AG04450 (cell line): ENCODE data around the gene TRIM14. TPM values are rescaled to one million over a fixed set of nuclear protein-coding genes. Genes with fewer than 3 reads are reported as not detected.

Experiments
- CTCF ChIA-PET: fragments of 300-600, 350-600 bp; formaldehyde crosslinking; extraction: SDS; loops from one replicate; lab custom pipeline; 2022; ENCODE audit warnings: antibody characterized with exemption, inconsistent platforms; lab: Charles Lee
- POLR2A ChIA-PET: fragments of 350-600 bp; formaldehyde crosslinking; extraction: SDS; loops from one replicate; lab custom pipeline; 2021; ENCODE audit warnings: antibody characterized with exemption, inconsistent platforms; lab: Yijun Ruan, JAX
- DNase-seq: peaks from one replicate; pipeline ENCODE4 v3.0.0-alpha.2; 2011; ENCODE audit warnings: low read depth, low spot score
- H3K27ac ChIP-seq: one replicate; pipeline ENCODE4 v1.5.1; 2012; ENCODE audit warnings: low read depth, low read length, control low read depth
- H3K27me3 ChIP-seq: one replicate; pipeline ENCODE4 v1.6.0; 2012; ENCODE audit warnings: low read length; ENCODE audit not compliant: control insufficient read depth, insufficient read depth
- H3K4me3 ChIP-seq: 2 replicates; pipeline ENCODE4 v1.5.1; 2011; ENCODE audit warnings: mild to moderate bottlenecking, low read depth, low read length, control low read depth
- H3K9me3 ChIP-seq: 2 replicates; pipeline ENCODE4 v1.5.1; 2012; ENCODE audit warnings: low read length; ENCODE audit not compliant: control insufficient read depth, insufficient read depth
- CTCF ChIP-seq: IDR thresholded peaks from 2 replicates; pipeline ENCODE4 v1.5.1; 2011; ENCODE audit warnings: low read depth, low read length, control low read depth, inconsistent platforms
- polyA plus RNA-seq: library from polyadenylated mRNA; depleted of rRNA; stranded (reverse); fragments of >200 nt; gene quantifications from 2 replicates; pipeline ENCODE4 v1.2.3, GENCODE V29; 2011

Gene TRIM14
- polyA plus RNA-seq, 1 experiment, result 8.3 TPM

- POLR2A ChIA-PET, result interaction anchor here (0.7 kb wide), 1 partner anchor 609 kb away, joined by 3 read pairs; no protein-coding TSS in a partner anchor
- CTCF ChIA-PET, result interaction anchor here (0.6 to 5.1 kb wide), 2 partner anchors 10 to 172 kb away, joined by 4 to 24 read pairs; no protein-coding TSS in a partner anchor
- Histone ChIP-seq H3K4me3 (no peak overlapping the region), H3K27me3 (no peaks in the 10 kb centered on the region), H3K9me3 (no peaks in the 10 kb centered on the region), H3K27ac (no peak overlapping the region)
- TF ChIP-seq CTCF, result no peak
- DNase-seq, result no peak
Measured at GRCh38 chr9:98043915-98044314, 75.1 kb downstream of the TRIM14 start.

GRCh38 chr9:98040212-98040611 lies 78.8 kb downstream of the TRIM14 start:
- POLR2A ChIA-PET, result no interaction called here
- CTCF ChIA-PET, result interaction anchor here (3.3 kb wide), 1 partner anchor 117 kb away, joined by 17 read pairs; the partner anchor contains the start of gene TRMO
- no peak for DNase-seq
- no peaks in the 10 kb centered on the region for H3K27me3 ChIP-seq
- TF ChIP-seq CTCF, result no peak
- no peaks in the 10 kb centered on the region for H3K9me3 ChIP-seq
- H3K27ac ChIP-seq, result no peak overlapping the region
- no peak overlapping the region for H3K4me3 ChIP-seq

GRCh38 chr9:98039607-98040017 lies 79.4 kb downstream of the TRIM14 start:
- ChIA-PET CTCF (interaction anchor here (3.3 kb wide), 1 partner anchor 116 kb away, joined by 17 read pairs; the partner anchor contains the start of gene TRMO), POLR2A (interaction anchor here (0.6 kb wide), 1 partner anchor 39 kb away, joined by 9 read pairs; no protein-coding TSS in a partner anchor)
- no peak for DNase-seq

GRCh38 chr9:98038958-98039357 lies 80.1 kb downstream of the TRIM14 start:
- Histone ChIP-seq H3K27me3 (no peaks in the 10 kb centered on the region), H3K4me3 (no peak overlapping the region), H3K9me3 (no peaks in the 10 kb centered on the region), H3K27ac (no peak overlapping the region)
- DNase-seq, result no peak
- CTCF ChIA-PET, result interaction anchor here (0.7 to 3.3 kb wide), 2 partner anchors 41 to 115 kb away, joined by 3 to 17 read pairs; partner anchors contain the start of gene TRMO
- POLR2A ChIA-PET, result interaction anchor here (0.6 kb wide), 1 partner anchor 38 kb away, joined by 9 read pairs; no protein-coding TSS in a partner anchor
- TF ChIP-seq CTCF, result no peak

More at GRCh38 chr9:98039607-98040017, 79.4 kb downstream of the TRIM14 start:
- Histone ChIP-seq H3K27me3 (no peaks in the 10 kb centered on the region), H3K4me3 (no peak overlapping the region), H3K9me3 (no peaks in the 10 kb centered on the region), H3K27ac (no peak overlapping the region)
- no peak for TF ChIP-seq CTCF

- Histone ChIP-seq H3K27ac (no peak overlapping the region), H3K27me3 (no peaks in the 10 kb centered on the region), H3K9me3 (no peaks in the 10 kb centered on the region), H3K4me3 (no peak overlapping the region)
- no peak for DNase-seq
- ChIA-PET POLR2A (no interaction called here), CTCF (interaction anchor here (1.2 to 1.4 kb wide), 2 partner anchors 12 to 113 kb away, joined by 3 read pairs; no protein-coding TSS in a partner anchor)
- no peak for TF ChIP-seq CTCF
Measured at GRCh38 chr9:98037357-98037756, 81.7 kb downstream of the TRIM14 start.
